Right hindlimb (tissue), 1 donor: ENCODE data around the gene WEE2.

ENCODE experiments used
- DNase-seq: peaks from one replicate; pipeline ENCODE4 v3.0.0-alpha.2; 2018

The WEE2 gene

GRCh38 chr7:141691961-141692360 lies 16.2 kb upstream of the WEE2 start:
- no peak for DNase-seq

GRCh38 chr7:141693082-141693481 lies 15.1 kb upstream of the WEE2 start:
- no peak for DNase-seq

- DNase-seq, result no peak
Measured at GRCh38 chr7:141695803-141696289, 12.3 kb upstream of the WEE2 start.

- DNase-seq, result no peak
Measured at GRCh38 chr7:141696348-141696747, 11.8 kb upstream of the WEE2 start.

GRCh38 chr7:141697211-141697871 lies 10.8 kb upstream of the WEE2 start:
- no peak for DNase-seq

GRCh38 chr7:141698247-141699015 lies 9.7 kb upstream of the WEE2 start:
- DNase-seq, result no peak

GRCh38 chr7:141699860-141700259 lies 8.3 kb upstream of the WEE2 start:
- DNase-seq, result no peak

GRCh38 chr7:141700296-141700847 lies 7.8 kb upstream of the WEE2 start:
- DNase-seq, result no peak

- no peak for DNase-seq
Measured at GRCh38 chr7:141700848-141701371, 7.2 kb upstream of the WEE2 start.

GRCh38 chr7:141701489-141702046 lies 6.6 kb upstream of the WEE2 start:
- DNase-seq, result peak; percentile 41

GRCh38 chr7:141702047-141702567 lies 6.0 kb upstream of the WEE2 start, which contains the start of gene DENND11:
Gene DENND11, minus strand, starts transcription at chr7:141702166. Its CDS starts 13 bp downstream, at chr7:141702153.
- DNase-seq, result peak; percentile 57

- no peak for DNase-seq
Measured at GRCh38 chr7:141702892-141703291, 5.3 kb upstream of the WEE2 start.

GRCh38 chr7:141704112-141704511 lies 4.0 kb upstream of the WEE2 start:
- DNase-seq, result no peak

- no peak for DNase-seq
Measured at GRCh38 chr7:141704741-141705140, 3.4 kb upstream of the WEE2 start.

- no peak for DNase-seq
Measured at GRCh38 chr7:141706239-141707064, 1.7 kb upstream of the WEE2 start.

GRCh38 chr7:141709318-141709717 lies 1.2 kb downstream of the WEE2 start:
- DNase-seq, result no peak

- no peak for DNase-seq
Measured at GRCh38 chr7:141709749-141710148, 1.6 kb downstream of the WEE2 start.

GRCh38 chr7:141710301-141710700 lies 2.1 kb downstream of the WEE2 start:
- DNase-seq, result no peak

GRCh38 chr7:141712603-141713255 lies 4.6 kb downstream of the WEE2 start:
- DNase-seq, result no peak

- no peak for DNase-seq
Measured at GRCh38 chr7:141713890-141714289, 5.7 kb downstream of the WEE2 start.

- DNase-seq, result no peak
Measured at GRCh38 chr7:141714571-141714970, 6.4 kb downstream of the WEE2 start.

- DNase-seq, result no peak
Measured at GRCh38 chr7:141715018-141715417, 6.9 kb downstream of the WEE2 start.
